ENCODE data around the gene KNDC1. TPM values are rescaled to one million over a fixed set of nuclear protein-coding genes. Genes with fewer than 3 reads are reported as not detected.
A peak's percentile ranks its signal among the peaks of the same experiment; 100 is the strongest.

Gene KNDC1
- total RNA-seq, 6 experiments from 2014 or later, result 0.54 to 11.6 (median 8.2) TPM

DNA sequence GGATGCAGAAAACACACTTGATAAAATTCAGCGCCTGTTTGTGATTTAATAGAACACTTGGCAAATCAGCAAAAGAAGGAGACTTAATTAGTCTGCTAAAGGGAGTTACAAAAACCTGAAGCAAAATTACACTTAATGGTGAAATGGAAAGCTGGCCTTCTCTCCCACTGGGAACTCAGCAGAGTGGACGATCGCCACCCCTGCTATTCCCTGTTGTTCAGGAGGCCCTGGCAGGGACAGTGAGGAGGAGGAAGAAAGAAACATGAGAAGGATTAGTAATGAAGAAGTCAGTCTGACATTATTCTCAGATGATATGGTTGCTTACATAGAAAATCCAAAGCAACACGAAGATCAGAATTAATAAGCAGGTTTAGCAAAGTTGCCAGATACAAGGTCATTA, 5.6 kb upstream of the KNDC1 start:
- WGBS (ENCODE audit: insufficient coverage, low coverage, low lambda C conversion rate, missing lambda C conversion rate), result 75% methylated on average over 4 of the region's 4 CpGs
- Histone ChIP-seq H3K9me3 (no peaks in the 10 kb centered on the region), H3K27ac (no peak overlapping the region), H3K4me3 (no peak overlapping the region), H3K4me1 (no peaks in the 10 kb centered on the region), H3K27me3 (no peaks in the 10 kb centered on the region), H3K36me3 (no peaks in the 10 kb centered on the region)
- ATAC-seq, result no peak
- peak in 1 of 3 donors; percentile 19 for DNase-seq
- intact Hi-C loops (cut with DNase I), result no loop called here
- no peak for TF ChIP-seq POLR2A (IDR thresholded peaks at IDR 0.05)
- TF ChIP-seq, protein P1, sequence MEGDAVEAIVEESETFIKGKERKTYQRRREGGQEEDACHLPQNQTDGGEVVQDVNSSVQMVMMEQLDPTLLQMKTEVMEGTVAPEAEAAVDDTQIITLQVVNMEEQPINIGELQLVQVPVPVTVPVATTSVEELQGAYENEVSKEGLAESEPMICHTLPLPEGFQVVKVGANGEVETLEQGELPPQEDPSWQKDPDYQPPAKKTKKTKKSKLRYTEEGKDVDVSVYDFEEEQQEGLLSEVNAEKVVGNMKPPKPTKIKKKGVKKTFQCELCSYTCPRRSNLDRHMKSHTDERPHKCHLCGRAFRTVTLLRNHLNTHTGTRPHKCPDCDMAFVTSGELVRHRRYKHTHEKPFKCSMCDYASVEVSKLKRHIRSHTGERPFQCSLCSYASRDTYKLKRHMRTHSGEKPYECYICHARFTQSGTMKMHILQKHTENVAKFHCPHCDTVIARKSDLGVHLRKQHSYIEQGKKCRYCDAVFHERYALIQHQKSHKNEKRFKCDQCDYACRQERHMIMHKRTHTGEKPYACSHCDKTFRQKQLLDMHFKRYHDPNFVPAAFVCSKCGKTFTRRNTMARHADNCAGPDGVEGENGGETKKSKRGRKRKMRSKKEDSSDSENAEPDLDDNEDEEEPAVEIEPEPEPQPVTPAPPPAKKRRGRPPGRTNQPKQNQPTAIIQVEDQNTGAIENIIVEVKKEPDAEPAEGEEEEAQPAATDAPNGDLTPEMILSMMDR (IDR thresholded peaks at IDR 0.05), result no peak

DNA sequence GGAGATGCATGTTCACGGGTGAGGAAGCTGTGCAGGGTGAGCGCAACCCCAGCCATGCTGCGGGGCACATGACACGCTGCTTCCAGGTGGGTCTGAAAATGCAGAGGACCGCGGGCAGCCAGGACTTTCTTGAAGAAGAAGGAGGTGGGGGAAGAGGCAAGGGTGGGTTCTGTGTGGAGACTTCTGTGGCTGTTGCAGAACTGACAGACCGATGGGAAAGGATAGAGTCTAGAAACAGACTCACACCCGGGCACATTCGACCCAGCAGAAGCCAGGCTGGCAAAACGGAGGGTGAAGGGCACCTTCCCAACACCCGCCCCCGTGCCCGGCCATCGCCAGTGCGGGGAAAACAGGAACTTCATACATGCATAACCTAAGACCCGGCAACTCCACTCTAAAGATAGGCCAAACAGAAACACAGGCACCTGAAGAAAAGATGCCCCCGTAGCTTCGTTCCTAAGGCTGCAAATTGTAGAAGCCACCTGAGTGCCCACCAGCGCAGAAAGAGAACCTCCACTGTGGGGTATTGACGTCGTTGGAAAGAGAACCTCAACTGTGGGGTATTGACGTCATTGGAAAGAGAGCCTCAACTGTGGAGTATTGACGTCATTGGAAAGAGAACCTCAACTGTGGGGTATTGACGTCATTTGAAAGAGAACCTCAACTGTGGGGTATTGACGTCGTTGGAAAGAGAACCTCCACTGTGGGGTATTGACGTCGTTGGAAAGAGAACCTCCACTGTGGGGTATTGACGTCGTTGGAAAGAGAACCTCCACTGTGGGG, 4.8 kb upstream of the KNDC1 start:
- no peaks in the 10 kb centered on the region for H3K36me3 ChIP-seq
- H3K9me3 ChIP-seq, result no peaks in the 10 kb centered on the region
- H3K27ac ChIP-seq, result no peak overlapping the region
- DNase-seq, result peak in 1 of 3 donors; percentile 38
- intact Hi-C loops (cut with DNase I), result no loop called here
- TF ChIP-seq POLR2A (IDR thresholded peaks at IDR 0.05), result no peak
- TF ChIP-seq, protein P1 (IDR thresholded peaks at IDR 0.05), result no peak
- no peak overlapping the region for H3K4me3 ChIP-seq
- H3K4me1 ChIP-seq, result no peaks in the 10 kb centered on the region
- 80% methylated on average over 15 of the region's 30 CpGs for WGBS (ENCODE audit: insufficient coverage, low coverage, low lambda C conversion rate, missing lambda C conversion rate)
- no peaks in the 10 kb centered on the region for H3K27me3 ChIP-seq
- ATAC-seq, result no peak

DNA sequence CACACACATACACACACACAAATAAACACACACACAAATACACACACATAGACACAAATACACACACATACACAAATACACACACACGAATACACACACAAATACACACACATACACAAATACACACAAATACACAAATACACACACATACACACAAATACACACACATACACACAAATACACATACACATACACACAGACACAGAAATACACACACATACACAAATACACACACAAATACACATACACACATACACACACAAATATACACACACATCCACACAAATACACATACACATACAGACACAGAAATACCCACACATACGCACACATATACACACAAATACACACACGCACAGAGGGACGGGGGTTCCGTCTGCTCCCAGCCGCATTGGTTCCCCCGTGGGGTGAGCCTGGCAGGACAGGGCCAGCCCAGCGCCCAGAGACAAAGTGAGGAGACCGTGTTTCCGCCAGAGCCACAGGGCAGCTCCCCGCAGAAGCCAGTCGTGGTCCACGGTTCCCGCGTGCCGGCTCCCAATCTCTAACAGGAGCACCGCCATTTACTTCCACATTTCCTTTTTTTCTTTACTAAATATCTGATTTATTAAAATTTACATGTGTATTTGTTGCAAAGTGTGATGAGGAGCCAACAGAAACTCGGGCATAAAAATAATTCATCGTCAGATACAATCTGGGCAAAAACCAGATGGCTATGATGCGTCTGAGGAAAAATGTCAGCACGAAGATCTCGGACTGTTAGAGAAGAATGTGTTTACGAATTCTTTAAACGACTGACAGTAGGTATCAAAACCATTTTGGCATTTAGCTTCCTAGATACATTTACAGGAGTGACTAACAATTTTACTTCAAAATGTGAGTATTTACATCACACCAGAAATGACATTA, 3.1 kb upstream of the KNDC1 start:
- no peaks in the 10 kb centered on the region for H3K36me3 ChIP-seq
- ATAC-seq, result no peak
- intact Hi-C loops (cut with DNase I), result no loop called here

DNA sequence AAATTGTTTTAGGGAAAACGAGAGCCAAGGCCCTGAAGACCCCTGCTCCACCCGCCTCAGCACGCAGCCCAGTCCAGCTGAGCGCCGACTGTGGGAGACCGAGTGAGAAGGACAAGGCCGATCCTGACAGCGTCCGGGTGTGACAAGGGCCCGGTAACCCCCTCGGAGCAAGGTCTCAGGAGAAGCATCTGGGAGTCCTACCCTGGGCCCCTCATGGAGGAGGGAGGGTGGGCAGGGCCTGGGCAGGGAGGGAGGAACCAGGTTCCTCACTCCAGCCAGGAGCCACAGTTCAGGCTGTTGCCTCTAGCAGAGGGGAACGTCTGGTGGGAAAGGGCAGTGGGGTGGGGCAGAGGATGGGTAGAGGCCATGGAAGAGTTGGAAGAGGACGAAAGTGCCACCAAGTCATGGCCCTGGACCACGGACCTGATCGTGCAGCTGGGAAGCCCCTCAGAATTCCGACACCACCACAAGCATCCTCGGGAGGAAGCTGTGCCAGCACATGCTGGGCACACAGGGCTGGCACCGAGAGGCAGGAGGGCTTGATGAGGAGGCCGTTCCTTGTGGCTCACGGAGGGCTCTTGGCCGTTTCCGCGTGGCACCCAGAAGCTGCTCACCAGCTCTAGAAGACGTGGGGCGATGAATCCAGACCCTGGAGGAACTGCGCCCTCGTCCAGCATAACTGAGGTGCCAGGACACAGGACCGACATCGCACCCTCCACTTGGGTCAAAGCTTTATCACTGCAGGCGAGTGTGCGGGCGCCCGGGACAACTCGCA, 2.2 kb upstream of the KNDC1 start:
- WGBS (ENCODE audit: insufficient coverage, low coverage, low lambda C conversion rate, missing lambda C conversion rate), result 48% methylated on average over 6 of the region's 34 CpGs
- no peak overlapping the region for H3K27ac ChIP-seq
- H3K4me3 ChIP-seq, result no peak overlapping the region
- TF ChIP-seq, protein P1 (IDR thresholded peaks at IDR 0.05), result no peak
- no peak for TF ChIP-seq POLR2A (IDR thresholded peaks at IDR 0.05)
- peaks cover 0 to 26% (median 9%) of the 10 kb centered on the region in 4 donors for H3K4me1 ChIP-seq
- DNase-seq (peak in 1 of 3 donors; percentile 41), ATAC-seq (no peak)
- no peaks in the 10 kb centered on the region for H3K27me3 ChIP-seq
- no peaks in the 10 kb centered on the region for H3K9me3 ChIP-seq
- intact Hi-C loops (cut with DNase I), result no loop called here
- H3K36me3 ChIP-seq, result no peaks in the 10 kb centered on the region

More for the DNA sequence above, 3.1 kb upstream of the KNDC1 start:
- WGBS (ENCODE audit: insufficient coverage, low coverage, low lambda C conversion rate, missing lambda C conversion rate), result 72% methylated on average over 16 of the region's 24 CpGs
- Histone ChIP-seq H3K4me1 (peaks cover 0 to 17% (median 5%) of the 10 kb centered on the region in 4 donors), H3K27ac (no peak overlapping the region), H3K4me3 (no peak overlapping the region), H3K9me3 (no peaks in the 10 kb centered on the region), H3K27me3 (no peaks in the 10 kb centered on the region)
- no peak for TF ChIP-seq POLR2A (IDR thresholded peaks at IDR 0.05)
- TF ChIP-seq, protein P1 (IDR thresholded peaks at IDR 0.05), result no peak
- peak in 1 of 3 donors; percentile 23 for DNase-seq

Measured in right lobe of liver (tissue), 6 donors.